Endometrial microvascular endothelial cells (primary cell): ENCODE results near the gene RAD21L1. TPM values are rescaled to one million over a fixed set of nuclear protein-coding genes. Genes with fewer than 3 reads are reported as not detected.

Experiments used
- in situ Hi-C: cut with HindIII; loops from 2 replicates; pipeline ENCODE4 v1.10.0; 2017; ENCODE audit warnings: low sequenced_read_pairs, low pct_unique_long_range_greater_than_20kb; ENCODE audit errors: inconsistent ontology term
- total RNA-seq: library from RNA; depleted of rRNA; stranded (reverse); fragments of >200 nt; gene quantifications from one replicate; pipeline ENCODE4 v1.2.3, GENCODE V29; 2015; ENCODE audit errors: inconsistent ontology term

RAD21L1 gene
- total RNA-seq, 1 donor from 2014 or later, result not detected

- in situ Hi-C loops, result no loop called here
These were observed 40.0 kb downstream of the RAD21L1 start for GRCh38 chr20:1265916-1266166.

- in situ Hi-C loops, result no loop called here
These were observed 40.5 kb downstream of the RAD21L1 start, which contains the start of gene SNPH for GRCh38 chr20:1266167-1266973. SNPH (plus strand) TSS chr20:1266294; CDS start chr20:1296240, 29,946 bp downstream.

GRCh38 chr20:1267161-1267560 lies 41.3 kb downstream of the RAD21L1 start:
- in situ Hi-C loops, result no loop called here

GRCh38 chr20:1267809-1268374 lies 42.0 kb downstream of the RAD21L1 start:
- in situ Hi-C loops, result no loop called here

GRCh38 chr20:1269235-1269634 lies 43.4 kb downstream of the RAD21L1 start:
- in situ Hi-C loops, result no loop called here

- in situ Hi-C loops, result no loop called here
These were observed 44.0 kb downstream of the RAD21L1 start for GRCh38 chr20:1269850-1270249.

GRCh38 chr20:1272368-1273100 lies 46.7 kb downstream of the RAD21L1 start:
- in situ Hi-C loops, result no loop called here

GRCh38 chr20:1273366-1273765 lies 47.5 kb downstream of the RAD21L1 start:
- in situ Hi-C loops, result no loop called here

GRCh38 chr20:1274485-1275311 lies 48.9 kb downstream of the RAD21L1 start:
- in situ Hi-C loops, result no loop called here

- in situ Hi-C loops, result no loop called here
These were observed 50.1 kb downstream of the RAD21L1 start for GRCh38 chr20:1275919-1276318.

GRCh38 chr20:1277529-1278322 lies 51.9 kb downstream of the RAD21L1 start:
- in situ Hi-C loops, result no loop called here

GRCh38 chr20:1278993-1279392 lies 53.1 kb downstream of the RAD21L1 start:
- in situ Hi-C loops, result no loop called here

- in situ Hi-C loops, result no loop called here
These were observed 54.6 kb downstream of the RAD21L1 start for GRCh38 chr20:1280195-1281102.

GRCh38 chr20:1281279-1282057 lies 55.6 kb downstream of the RAD21L1 start:
- in situ Hi-C loops, result no loop called here

GRCh38 chr20:1282966-1283365 lies 57.1 kb downstream of the RAD21L1 start:
- in situ Hi-C loops, result no loop called here

GRCh38 chr20:1283522-1284510 lies 58.0 kb downstream of the RAD21L1 start:
- in situ Hi-C loops, result no loop called here
